Measurements from ENCODE around the gene DNAI7. TPM values are rescaled to one million over a fixed set of nuclear protein-coding genes. Genes with fewer than 3 reads are reported as not detected.

Gene DNAI7
- total and polyA plus RNA-seq, 2 of the 8 experiments (the other 6 are each of a cell fraction or from before 2014, with no cell fraction given): 0.12 to 0.28 TPM

GRCh38 chr12:25197608-25198007, 2.6 kb upstream of the DNAI7 start (continued):
- TF ChIP-seq ZNF274 (IDR thresholded peaks at IDR 0.05; ENCODE audit: borderline replicate concordance, extremely low read depth, low read length) (no peak), ATF2 (IDR thresholded peaks at IDR 0.05; ENCODE audit: low read length) (no peak), EP300 (IDR thresholded peaks at IDR 0.05; ENCODE audit: borderline replicate concordance in 1 of 2, low read depth in 2 of 2, low read length in 2 of 2) (no peak), GTF2F1 (IDR thresholded peaks at IDR 0.05; ENCODE audit: borderline replicate concordance, low read depth, low read length) (no peak), SIN3A (conservative IDR thresholded peaks at IDR 0.05 in 1 of 2, IDR thresholded peaks at IDR 0.05 in 1 of 2; ENCODE audit: low read depth in 1 of 2, low read length in 2 of 2) (no peak), RXRA (IDR thresholded peaks at IDR 0.05; ENCODE audit: insufficient read depth, low read depth, low read length) (no peak)
